ENCODE measurements around the gene BPHL.
"Not testable (repeated sequence)": the region's sequence is repeated elsewhere in the genome, so short reads cannot be mapped to it uniquely, and the experiment has no call there.

BPHL gene

DNA sequence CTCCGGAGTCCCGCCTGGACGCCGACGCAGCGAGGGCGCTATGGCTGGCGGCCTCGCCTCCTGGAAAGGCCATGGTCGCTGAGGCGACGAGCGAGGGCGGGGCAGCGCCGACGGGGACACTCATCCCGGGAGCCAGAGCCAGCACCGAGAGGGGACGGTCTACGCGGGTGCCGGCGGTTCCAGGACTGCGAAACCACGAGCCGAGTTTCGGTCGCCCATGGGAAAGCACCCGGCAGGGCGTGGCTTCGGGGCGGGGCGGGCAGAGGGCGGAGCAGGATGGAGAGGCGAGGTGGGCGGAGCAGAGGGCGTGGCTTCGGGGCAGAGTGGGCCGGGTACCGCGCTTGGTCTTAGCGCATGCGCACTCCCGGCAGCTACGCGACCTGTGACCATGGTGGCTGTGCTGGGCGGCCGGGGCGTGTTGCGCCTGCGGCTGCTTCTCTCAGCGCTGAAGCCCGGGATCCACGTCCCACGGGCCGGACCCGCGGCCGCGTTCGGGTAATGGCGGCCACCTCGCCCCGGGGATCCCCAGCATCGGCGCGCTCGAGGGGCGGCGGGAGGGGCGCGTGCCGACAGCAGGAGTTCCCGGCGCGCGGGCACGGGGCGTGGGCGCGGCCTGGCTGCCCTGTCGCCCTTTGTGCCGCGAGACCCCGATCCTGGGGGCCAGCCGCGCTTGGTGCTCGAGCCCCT lies at the start of gene BPHL:
Gene BPHL (plus strand): TSS at position 359 of the 687 bp plus-strand sequence. CDS start 30 bp downstream, at position 389.
- DNase-seq = peak; percentile 100

DNA sequence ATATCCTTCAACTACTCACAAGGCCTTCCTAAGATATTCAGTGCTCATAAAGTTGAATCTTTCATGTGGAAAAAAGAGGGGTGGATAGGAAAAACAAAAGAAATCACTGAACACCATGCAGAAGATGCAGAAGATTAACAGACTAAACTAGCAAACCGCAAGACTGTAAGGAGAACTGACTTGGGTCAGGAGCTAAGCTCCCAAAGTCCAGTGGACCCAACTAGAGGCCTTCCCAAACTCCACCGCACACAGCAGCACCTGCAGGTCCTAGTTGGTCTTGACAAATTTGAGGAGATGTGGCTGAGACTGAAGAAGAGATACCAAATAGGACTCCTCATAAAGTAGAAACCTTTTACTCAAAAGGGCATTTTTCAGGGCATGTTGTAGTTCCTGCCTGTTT lies 46.9 kb upstream of the BPHL start:
- no peak for DNase-seq

DNA sequence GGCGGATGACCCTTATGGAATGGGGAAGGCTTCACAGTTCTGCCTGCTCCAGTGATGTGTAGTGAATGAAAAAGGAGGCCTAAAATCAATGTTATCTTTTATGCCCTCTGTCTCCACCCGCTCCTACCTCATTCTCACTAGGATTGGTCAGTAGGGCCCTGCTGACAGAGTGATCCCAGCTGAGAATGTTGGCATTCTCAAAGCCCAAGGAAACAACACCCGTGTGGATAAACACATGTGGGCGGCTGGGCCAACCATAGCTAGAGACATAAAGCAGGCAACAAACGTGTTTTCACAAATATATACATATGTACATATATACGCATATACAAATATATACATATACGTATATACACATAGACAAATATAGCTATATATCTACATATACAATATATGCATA lies 45.7 kb upstream of the BPHL start:
- DNase-seq = no peak

DNA sequence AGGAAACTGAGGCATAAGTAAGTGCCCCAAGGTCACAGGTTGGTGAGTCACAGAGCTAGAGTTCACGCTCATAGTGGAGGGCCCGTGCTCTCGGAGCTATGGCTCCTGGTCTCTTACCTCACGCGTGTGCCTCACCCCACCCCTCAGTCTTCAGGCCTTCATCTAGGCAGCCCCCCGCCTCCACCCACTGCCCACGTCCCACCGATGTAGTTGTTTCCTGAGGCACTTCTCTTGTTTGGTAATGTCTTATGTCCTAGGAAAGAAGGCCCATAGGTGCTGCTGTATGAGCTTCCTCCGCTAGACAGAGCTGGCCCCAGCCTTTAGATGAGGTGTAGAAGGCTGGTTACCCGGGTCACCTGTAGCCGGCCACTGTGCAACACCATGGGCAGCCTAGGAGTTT lies 45.1 kb upstream of the BPHL start:
- no peak for DNase-seq

DNA sequence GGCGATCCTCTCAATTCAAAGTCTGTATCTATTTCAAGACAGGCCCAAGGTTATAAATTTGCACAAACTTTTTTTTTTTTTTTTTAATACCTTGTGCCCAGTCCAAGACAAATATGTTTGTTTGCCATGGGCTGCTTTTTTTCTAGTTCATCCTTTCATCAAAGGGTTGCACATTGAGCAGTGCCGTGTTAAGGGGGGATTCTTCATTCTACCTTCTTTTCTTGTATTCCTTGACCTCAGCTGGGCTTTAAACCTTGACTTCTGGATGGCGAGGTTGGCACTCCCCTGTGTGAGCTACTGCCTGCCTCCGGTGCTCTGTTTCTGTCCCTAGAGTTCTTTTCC lies 42.8 kb upstream of the BPHL start:
- no peak for DNase-seq

DNA sequence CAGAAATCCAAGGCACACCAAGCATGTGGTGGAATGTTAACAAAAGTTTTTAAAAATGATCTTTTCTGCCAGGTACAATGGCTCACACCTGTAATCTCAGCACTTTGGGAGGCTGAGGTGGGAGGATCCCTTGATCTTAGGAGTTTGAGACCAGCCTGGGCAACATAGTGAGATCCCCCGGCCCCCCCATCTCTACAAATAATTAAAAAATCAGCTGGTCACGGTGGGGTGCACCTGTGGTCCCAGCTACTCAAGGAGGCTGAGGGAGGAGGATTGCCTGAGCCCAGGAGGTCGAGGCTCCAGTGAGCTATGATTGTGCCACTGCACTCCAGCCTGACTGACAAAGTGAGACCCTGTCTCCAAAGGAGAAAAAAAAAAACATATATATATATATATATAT lies 42.2 kb upstream of the BPHL start:
- no peak for DNase-seq

DNA sequence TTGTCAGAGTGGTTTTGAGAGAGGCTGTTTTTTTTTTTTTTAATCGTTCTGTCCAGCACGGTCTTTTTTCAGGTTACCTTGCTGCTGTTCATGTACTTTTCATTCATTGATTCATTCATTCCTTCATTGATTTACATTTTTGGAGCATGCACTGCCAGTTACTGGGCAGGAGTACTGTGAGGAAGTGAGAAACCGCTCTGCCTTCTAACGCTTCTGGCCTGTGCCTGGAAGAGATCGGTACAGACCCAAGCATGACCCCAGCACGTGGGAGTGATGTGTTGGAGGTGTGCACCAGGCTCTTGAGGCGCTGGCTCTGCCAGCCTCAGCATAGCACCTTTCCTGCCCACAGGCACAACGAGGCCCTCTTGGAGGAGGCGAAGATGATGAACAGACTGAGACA lies 41.1 kb upstream of the BPHL start:
- no peak for DNase-seq

DNA sequence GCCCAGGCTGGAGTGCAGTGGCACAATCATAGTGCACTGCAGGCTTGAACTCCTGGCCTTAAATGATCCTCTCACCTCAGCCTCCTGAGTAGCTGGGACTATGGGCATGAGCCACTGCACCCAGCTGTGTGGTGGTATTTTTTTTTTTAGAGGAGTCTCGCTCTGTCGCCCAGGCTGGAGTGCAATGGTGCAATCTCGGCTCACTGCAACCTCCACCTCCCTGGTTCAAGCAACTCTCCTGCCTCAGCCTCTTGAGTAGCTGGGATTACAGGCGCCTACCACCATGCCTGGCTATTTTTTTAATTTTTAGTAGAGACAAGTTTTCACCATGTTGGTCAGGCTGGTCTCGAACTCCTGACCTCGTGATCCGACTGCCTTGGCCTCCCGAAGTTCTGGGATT lies 39.6 kb upstream of the BPHL start:
- not testable (repeated sequence) for DNase-seq

DNA sequence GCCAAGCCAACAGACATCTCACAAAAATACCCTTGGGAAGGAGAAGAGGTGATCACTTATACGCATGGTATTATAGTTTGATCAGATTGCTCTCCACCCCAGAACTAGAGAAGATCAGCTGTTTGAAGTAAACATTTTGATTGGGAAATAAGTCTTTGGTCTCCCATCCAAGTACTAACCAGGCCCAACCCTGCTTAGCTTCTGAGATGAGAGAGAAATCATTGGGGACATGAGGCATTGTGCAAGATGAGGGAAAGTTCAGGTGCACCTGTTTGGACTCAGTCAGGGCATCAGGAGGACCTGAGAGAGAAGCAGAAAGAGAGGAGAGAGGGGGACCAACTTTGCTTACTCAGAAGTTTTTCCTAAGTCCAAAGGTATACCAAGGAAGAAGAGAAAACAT lies 38.8 kb upstream of the BPHL start:
- DNase-seq = no peak

DNA sequence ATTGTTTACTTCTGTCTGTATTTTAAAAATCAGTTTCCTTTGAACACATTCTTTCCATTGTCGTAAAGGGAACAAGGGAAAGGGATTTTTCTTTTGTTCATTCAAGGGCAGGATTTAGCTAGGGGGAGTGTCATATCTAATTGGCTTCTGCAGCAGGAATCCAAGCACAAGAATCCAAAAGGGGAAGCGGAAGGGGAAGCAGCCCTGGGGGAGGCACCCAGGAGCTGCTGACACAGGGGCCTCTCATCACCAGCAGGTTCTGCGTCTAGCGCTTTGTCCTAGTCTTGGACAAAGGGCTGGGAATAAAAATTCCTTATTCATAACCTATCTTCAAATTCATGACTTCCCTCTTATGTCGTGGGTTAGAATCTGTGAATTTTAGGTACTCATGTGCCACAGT lies 36.6 kb upstream of the BPHL start:
- no peak for DNase-seq

DNA sequence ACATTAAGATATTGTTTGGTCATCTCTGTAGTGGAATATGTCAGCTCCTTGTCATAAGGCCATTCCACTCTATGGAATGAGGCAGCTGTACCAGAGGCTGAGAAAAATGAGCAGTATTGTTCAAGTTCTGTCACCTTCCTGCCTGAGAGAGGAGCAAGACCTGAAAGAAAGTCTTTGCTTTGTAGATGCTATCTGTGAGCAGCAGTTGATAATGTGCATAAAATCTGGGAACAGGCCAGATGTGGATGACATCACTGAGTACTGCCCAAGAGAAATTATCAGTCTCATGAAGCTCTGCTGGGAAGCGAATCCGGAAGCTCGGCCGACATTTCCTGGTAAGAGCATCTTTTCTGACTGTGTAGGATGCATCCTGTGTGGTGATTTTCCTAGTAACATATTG lies 33.4 kb upstream of the BPHL start:
- DNase-seq = no peak

DNA sequence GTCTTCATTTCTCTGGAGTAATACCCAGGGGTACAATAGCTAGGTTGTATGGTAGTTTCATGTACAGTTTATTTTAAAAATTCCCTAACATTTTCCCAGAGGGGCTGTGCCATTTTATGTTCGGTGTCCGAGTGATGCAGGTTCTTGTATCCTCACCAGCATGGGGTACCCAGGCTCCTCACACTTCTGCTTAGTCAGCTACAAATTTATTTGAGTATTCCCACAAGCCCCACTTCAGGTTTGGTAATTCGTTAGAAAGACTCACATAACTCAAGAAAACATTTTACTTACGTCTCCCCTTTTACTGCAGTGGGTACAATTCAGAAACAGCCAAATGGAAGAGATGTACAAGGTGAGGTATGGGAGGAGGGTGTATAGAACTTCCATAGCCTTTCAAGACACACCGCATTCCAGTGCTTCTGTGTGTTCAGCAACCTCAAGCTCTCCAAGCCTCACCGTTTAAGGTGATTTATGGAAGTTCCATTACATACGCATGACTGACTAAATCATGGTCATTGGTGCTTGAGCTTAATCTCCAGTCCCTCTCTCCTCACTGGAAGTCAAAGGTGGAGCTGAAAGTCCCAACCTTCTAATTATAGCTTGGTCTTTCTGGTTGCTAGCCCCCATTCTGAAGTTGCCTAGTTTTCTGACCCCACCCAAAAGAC lies 32.1 kb upstream of the BPHL start:
- no peak for DNase-seq

DNA sequence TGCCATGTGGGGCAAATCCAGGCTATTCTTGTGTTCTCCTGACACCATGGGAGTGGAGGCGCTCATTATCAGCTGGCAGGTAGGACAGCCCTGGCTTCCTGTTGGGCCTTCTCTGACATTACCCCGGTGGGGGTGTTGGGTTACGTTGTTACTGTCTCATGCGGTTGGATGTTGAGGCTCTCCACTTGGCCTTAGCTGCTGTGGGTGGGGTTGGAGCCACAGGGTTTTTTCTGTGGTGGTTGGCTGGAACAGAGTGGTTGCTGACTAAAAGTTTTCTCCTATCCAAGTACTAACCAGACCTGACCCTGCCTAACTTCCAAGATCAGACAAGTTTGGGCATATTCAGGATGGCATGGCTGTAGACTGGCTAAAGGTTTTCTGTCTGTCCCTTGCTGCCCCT lies 30.1 kb upstream of the BPHL start:
- no peak for DNase-seq

DNA sequence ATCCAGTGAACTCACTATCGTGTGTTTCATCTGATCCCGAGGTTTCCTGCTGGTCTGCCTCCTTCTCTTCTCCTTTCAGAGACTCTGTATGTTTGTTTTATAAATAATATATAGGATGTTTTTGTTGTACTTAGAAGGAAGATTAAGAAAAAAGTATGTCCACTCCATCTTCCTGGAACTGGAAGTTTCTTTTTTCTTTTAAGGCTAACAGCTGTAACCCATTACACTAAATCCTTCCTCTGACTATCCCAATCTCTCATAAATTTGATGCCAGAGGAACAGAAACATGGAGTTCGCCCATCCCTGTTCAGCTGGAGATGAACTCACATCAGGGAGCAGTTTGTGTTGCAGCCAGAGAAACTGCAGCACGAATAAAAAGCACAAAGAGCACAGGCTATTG lies 29.5 kb upstream of the BPHL start:
- DNase-seq = no peak

DNA sequence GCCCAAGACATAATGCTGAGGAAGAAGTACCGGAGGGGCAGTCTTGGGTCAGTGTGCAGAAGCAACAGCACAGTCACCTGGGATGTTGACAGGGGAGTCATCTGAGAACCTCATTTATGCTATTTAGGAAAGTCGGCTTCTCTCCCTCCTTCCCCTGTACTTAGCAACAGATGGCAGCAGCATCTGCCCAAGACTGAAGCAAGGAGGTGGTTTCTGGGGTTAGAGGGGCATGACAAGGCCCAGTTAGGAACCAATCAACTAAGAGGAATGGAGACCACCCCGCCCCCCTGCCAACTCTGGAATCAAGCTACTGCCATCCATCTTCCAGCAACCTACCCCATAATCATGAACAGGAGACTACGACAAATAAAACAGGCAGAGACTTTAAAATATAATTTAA lies 28.5 kb upstream of the BPHL start:
- DNase-seq = no peak

DNA sequence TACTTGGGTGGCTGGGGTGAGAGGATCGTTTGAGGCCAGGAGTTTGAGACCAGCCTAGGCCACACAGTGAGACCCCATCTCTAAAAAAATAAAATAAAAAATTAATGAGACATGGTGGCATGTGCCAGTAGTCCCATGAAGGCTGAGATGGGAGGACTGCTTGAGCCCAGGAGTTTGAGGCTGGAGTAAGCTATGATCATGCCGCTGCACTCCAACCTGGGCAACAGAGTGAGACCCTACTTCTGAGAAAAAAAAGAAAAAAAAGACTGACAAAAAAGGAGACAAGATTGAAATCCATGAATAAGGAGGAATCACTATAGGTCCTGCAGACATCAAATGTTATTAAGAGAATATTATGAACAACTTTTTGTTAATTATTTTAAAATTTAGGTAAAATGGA lies 23.7 kb upstream of the BPHL start:
- no peak for DNase-seq

DNA sequence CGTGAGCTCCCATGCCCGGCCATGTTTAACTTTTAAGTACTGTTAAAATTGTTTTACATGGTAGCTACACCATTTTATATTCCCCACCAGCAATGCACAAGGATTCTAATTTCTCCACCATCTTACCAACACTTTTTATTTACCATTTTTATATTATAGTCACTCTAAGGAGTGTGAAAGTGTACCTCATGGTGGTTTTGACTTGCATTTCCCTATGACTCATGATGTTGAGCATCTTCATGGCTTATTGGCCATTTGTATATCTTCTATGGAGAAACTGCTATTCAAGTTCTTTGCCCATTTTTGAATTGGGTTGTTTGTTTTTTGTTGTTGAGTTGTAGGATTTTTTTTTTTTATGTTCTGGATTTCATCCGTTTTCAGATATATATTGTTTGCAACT lies 15.6 kb upstream of the BPHL start:
- no peak for DNase-seq

DNA sequence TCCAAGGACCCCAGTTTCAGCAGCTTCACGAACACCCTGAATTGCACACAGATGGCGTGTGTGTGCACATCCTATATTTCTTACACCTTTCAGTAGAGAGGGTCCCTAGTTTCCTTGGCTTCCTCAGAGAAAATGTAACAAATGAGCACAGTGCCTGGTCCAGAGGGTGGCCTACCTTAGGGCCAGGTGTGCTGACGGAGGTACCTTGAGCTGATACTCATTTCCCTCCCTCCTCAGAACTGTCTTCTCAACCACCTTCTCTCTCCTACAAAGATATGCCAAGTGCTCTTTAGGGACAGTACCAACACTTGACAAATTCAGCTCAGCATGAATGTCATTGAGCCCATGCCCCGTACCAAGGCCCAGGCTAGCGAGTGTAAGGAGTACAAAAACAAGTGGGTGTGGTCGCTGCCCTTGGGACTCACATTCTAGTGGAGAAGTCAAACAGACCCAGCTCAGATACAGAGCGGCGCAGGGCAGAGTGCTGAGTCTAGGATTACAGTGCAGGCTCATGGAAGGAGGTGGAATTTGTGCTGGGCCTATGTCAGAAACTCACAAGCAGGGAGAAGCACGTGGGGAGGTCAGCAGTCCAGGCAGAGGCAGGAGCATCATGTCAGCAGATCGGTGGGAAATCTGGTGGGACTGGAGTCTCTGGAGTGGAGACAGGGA lies 9.6 kb upstream of the BPHL start:
- no peak for DNase-seq

DNA sequence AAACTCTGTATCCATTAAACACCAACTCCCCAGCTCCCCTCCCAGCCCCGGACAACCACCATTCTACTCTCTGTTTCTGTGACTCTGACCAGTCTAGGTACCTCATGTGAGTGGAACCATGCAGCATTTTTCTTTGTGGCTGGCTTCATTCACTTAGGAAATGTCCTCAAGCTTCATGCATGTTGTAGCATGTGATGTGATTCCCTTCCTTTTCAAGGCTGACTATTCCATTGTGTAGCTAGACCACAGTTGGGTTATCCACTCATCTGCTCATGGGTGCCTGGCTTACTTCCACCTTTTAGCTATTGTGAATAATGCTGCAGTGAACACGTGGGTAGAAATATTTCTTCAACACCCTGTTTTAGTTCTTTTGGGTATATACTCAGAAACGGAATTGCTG lies 8.8 kb upstream of the BPHL start:
- DNase-seq = no peak

DNA sequence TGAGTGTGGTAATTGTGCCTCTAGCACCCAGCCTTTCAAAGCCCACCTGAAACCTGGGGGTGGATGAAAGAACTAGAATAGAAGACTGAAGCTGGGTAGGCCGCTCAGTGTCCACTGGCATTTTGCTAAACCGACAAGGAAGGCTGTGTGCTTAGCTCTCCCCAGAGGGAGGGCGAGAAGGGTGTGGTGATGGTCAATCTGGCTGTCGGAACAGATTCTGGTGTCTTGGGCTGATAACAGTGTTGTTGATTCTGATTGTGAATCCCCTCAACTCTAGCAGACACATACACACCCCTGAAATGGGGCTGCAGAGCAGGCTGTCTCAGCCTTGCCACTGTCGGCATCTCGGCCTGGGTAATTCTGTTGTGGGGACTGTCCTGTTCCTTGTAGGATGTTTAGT lies 4.1 kb upstream of the BPHL start:
- no peak for DNase-seq

DNA sequence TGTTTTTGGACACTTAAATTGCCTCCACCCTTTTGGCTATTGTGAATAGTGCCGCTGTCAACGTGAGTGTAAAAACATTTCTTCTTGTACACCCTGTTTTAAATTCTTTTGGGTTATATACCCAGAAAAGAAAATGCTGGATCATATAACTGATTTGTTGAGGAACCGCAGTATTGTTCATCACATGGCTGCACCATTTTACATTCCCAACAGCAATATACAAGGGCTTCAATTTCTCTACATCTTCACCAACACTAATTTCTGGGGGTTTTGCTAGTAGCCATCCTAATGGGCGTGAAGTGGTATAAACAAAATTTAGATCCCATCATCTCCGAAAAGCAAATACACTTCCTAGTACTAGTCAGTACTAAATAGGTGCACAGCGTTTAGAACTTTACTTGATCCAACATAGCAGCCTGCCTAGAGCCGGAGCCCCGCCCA lies 579 bp upstream of the BPHL start:
- no peak for DNase-seq

DNA sequence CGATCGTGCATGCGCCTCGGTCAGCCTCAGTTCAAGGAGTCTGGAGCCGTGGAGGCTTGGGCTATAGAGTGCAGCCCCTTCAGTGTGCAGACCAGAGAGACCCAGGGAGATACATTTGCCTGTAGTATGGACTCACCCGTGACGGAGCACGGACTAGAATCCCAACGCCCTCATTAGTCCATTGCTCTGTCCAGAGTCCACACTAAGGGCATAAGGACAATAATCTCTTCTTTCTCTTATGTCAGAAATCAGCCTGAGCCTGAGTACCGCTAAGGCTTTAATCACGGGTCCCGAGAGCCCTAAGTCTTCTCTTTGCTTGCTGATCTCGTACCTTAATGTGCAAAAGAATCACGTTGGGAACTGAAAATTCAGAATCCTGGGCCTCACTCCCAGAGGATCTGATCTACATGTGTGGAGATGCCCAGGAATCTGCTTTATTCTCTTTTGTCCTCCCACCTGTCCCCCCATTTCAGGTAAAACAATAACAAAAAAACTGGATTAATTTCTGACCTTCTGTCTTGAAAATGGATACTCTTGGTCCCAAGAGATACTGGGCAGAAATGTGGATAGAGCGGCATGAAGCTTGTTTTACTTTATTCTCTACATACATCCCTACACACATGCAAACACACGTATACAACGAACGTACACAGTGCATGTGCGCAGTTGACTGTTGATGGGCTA lies 671 bp downstream of the BPHL start:
- DNase-seq = no peak

DNA sequence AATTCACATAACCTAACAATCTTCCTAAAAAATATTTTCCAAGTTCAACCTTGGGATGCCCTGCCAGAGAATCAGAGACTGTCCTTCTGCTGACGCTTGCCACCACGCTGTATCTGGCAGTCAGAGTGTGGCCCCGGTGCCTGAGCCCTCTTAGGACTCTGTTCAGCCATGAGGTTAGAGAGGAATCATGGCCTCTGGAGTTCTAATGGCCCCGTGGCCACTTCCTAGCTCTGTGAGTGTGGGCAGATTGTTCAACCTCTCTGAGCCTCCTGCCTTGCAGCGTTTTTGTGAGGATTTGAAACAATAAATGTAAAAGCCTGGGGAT lies 2.2 kb downstream of the BPHL start:
- no peak for DNase-seq

DNA sequence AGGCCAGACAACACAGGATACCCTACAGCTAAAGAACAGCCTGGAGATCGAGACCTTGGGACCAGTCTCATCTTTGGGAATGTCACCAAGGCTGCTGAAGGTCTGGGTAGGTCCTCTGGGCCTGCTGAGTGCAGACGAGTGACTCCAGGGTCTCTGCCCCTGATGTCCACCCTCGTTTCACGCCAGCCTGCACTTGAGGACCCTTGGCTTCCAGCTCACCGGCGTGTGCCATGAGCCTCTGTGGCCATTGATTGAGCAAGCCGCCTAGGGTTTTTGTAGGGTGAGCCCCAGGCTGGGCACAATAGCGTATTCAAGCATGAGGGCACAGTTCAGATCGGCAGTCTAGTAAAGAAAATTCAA lies 4.3 kb downstream of the BPHL start:
- DNase-seq = no peak

Data from activated naive CD4-positive, alpha-beta T cell treated with Interleukin-2 at 50 U/mL for 16 hours (primary cell).